Adipocyte (in vitro differentiated cells): ENCODE measurements around the gene IFNL1.

Experiments used
- DNase-seq: peaks from one replicate; pipeline ENCODE4 v3.0.0-alpha.2; 2015; ENCODE audit warnings: low read depth
- H3K27me3 ChIP-seq: replicated peaks from 2 replicates; pipeline ENCODE4 v1.7.0; 2013; ENCODE audit warnings: mild to moderate bottlenecking, low read length, moderate library complexity; ENCODE audit not compliant: control insufficient read depth, insufficient read depth
- H3K36me3 ChIP-seq: 2 replicates; pipeline ENCODE4 v1.7.0; 2013; ENCODE audit warnings: low read length, mild to moderate bottlenecking, moderate library complexity; ENCODE audit not compliant: control insufficient read depth, insufficient read depth, severe bottlenecking
- H3K4me1 ChIP-seq: 2 replicates; pipeline ENCODE4 v1.7.0; 2013; ENCODE audit warnings: mild to moderate bottlenecking, low read length, moderate library complexity; ENCODE audit not compliant: control insufficient read depth, insufficient read depth
- H3K4me3 ChIP-seq: 2 replicates; pipeline ENCODE4 v1.7.0; 2013; ENCODE audit warnings: mild to moderate bottlenecking, low read length, moderate library complexity
- H3K9ac ChIP-seq: 2 replicates; pipeline ENCODE4 v1.7.0; 2013; ENCODE audit warnings: mild to moderate bottlenecking, low read length, moderate library complexity
- H3K9me3 ChIP-seq: 2 replicates; pipeline ENCODE4 v1.7.0; 2013; ENCODE audit warnings: mild to moderate bottlenecking, low read length, moderate library complexity; ENCODE audit not compliant: control insufficient read depth

Gene IFNL1

DNA sequence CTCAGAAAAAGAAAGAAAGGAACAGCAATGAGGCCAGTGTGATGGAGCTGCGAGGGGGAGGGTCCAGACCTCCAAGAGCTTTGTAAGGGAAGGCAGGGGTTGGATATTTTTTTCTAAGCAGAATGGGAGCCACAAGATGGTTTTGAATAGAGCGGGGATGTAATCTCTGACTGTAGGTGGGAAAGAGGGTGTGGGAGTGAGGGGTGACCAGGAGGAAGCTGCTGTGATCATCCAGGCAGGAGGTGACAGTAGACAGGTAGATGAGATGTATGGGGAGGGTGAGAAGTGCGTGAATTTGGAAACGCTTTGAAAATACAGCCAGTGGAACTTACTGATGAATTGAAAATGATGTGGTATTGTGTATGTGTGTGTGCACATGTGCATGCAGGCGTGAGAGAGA lies 20.6 kb upstream of the IFNL1 start:
- Histone ChIP-seq H3K4me1 (no peaks in the 10 kb centered on the region), H3K9me3 (no peaks in the 10 kb centered on the region)
- no peak for DNase-seq

DNA sequence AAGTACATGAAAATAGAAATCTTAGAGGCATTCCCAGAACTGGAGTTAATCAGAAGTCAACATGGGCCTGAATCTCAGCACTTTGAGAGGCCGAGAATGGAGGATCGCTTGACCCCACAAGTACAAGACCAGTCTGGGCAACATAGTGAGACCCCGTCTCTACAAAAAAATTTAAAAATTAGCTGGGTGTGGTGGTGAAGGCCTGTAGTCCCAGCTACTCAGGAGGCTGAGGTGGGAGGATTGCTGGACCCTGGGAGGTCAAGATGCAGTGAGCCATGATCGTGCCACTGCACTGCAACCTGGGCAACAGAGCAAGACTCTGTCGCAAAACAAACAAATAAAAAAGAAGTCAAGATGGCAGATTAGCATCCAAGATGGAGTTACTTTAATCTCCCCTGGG lies 19.5 kb upstream of the IFNL1 start:
- Histone ChIP-seq H3K36me3 (no peaks in the 10 kb centered on the region), H3K9me3 (peaks cover 8% of the 10 kb centered on the region), H3K4me1 (no peaks in the 10 kb centered on the region), H3K27me3 (peaks cover 37% of the 10 kb centered on the region), H3K9ac (no peak overlapping the region), H3K4me3 (no peak overlapping the region)
- no peak for DNase-seq

More for the DNA sequence above, 20.6 kb upstream of the IFNL1 start:
- Histone ChIP-seq H3K27me3 (peaks cover 44% of the 10 kb centered on the region), H3K36me3 (no peaks in the 10 kb centered on the region), H3K9ac (no peak overlapping the region), H3K4me3 (no peak overlapping the region)

DNA sequence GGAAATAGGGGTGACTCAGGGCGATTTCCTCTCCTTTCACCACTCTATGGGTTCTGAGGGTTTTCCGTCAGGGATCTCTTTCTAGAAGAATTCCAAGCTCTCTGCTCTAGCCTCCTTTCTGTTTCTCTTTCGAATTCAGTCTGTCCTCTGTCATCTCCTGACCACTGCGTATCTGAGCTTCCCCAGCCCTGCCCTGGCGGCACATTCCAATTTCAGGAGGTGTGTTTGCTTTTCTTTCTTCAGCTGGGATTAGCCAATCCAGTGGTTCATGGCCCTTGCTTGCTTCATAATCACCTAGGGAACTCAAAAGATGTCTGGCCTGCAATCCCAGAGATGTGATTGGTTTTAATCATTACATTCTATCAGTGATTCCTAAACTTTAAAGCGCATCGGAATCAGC lies 18.6 kb upstream of the IFNL1 start:
- peaks cover 14% of the 10 kb centered on the region for H3K9me3 ChIP-seq
- H3K27me3 ChIP-seq, result peaks cover 37% of the 10 kb centered on the region
- no peak for DNase-seq
- H3K4me3 ChIP-seq, result no peak overlapping the region
- H3K36me3 ChIP-seq, result no peaks in the 10 kb centered on the region
- no peaks in the 10 kb centered on the region for H3K4me1 ChIP-seq
- H3K9ac ChIP-seq, result no peak overlapping the region

DNA sequence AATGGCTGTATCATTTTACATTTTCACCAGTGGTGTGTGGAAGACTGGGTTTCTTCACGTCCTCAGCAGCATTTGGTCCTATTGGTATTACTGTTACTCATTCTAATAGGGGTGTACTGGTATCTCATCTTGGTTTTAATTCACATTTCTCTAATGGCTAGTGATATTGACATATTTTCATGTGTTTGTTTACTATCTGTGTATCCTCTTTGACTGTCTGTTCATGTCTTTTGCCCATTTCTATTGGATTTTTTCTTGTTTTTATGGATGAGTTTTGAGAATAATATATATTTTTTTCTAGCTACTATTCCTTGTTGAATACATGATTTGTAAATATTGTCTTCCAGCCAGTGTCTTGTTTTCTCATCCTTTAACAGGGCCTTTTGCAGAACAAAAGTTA lies 14.2 kb upstream of the IFNL1 start:
- no peak for DNase-seq
- Histone ChIP-seq H3K27me3 (peaks cover 22% of the 10 kb centered on the region), H3K9me3 (peaks cover 18% of the 10 kb centered on the region), H3K9ac (no peak overlapping the region), H3K4me3 (no peak overlapping the region), H3K4me1 (no peaks in the 10 kb centered on the region), H3K36me3 (no peaks in the 10 kb centered on the region)

DNA sequence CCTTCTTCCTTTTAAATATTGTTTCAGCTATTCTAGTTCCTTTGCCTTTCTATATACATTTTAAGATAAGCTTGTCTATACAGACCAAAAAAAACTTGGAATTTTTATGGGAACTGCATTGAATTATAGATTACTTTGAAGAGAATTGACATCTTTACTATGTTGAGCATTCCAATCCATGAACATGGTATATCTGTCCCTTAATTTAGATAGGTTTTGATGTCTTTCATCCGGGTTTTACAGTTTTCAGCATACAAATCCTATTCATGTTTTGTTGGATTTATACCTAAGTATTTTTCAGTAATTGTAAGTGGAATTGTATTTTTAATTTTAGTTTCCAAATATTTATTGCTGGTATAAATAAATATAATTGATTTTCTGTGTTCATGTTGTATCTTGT lies 12.2 kb upstream of the IFNL1 start:
- no peaks in the 10 kb centered on the region for H3K4me1 ChIP-seq
- DNase-seq, result no peak
- no peak overlapping the region for H3K9ac ChIP-seq
- no peaks in the 10 kb centered on the region for H3K36me3 ChIP-seq
- peaks cover 29% of the 10 kb centered on the region for H3K9me3 ChIP-seq
- H3K27me3 ChIP-seq, result peaks cover 11% of the 10 kb centered on the region
- H3K4me3 ChIP-seq, result no peak overlapping the region

DNA sequence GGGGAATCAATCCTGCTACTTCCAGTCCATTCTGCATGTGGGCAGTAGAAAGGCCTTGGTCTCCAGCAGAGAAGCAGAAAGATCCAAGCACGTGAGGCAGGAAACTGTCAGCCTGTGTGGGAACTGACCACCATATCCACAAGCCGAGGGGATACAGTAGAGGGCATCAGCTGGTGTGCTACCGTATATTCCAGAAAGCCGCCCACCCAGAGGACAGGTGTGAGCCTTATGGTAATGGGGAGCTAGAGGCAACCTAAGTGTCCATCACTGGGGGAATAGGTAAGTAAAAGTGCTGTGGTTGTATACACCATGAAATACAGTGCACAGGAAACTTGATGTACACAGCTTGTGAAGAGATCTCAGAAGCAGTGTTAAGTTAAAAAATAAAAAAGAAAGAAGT lies 2.8 kb upstream of the IFNL1 start:
- Histone ChIP-seq H3K4me1 (no peaks in the 10 kb centered on the region), H3K9me3 (no peaks in the 10 kb centered on the region), H3K4me3 (no peak overlapping the region), H3K27me3 (peaks cover 54% of the 10 kb centered on the region), H3K36me3 (no peaks in the 10 kb centered on the region), H3K9ac (no peak overlapping the region)
- no peak for DNase-seq

DNA sequence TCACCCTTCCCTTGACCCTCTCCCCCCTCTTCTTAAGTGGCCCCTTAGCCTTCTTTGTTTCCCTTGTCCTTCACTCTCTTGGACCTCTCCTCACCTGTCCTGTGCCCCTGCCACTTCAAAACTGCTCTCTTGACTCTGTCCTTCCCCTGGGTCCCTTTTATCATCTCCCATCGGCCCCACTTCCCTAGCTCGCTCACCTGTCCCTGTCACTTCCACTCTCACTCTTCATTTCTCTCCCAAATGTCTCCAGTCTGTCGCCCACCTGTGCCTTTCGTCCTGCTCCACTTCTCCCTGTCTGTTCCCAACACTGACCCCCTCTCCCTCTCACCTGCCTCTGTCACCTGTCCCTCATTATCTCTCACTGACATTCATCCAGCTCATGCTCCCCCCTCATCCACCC lies 699 bp downstream of the IFNL1 start:
- Histone ChIP-seq H3K36me3 (no peaks in the 10 kb centered on the region), H3K4me3 (no peak overlapping the region), H3K9ac (no peak overlapping the region), H3K4me1 (no peaks in the 10 kb centered on the region), H3K9me3 (peaks cover 4% of the 10 kb centered on the region), H3K27me3 (peaks cover 57% of the 10 kb centered on the region)
- DNase-seq, result no peak

DNA sequence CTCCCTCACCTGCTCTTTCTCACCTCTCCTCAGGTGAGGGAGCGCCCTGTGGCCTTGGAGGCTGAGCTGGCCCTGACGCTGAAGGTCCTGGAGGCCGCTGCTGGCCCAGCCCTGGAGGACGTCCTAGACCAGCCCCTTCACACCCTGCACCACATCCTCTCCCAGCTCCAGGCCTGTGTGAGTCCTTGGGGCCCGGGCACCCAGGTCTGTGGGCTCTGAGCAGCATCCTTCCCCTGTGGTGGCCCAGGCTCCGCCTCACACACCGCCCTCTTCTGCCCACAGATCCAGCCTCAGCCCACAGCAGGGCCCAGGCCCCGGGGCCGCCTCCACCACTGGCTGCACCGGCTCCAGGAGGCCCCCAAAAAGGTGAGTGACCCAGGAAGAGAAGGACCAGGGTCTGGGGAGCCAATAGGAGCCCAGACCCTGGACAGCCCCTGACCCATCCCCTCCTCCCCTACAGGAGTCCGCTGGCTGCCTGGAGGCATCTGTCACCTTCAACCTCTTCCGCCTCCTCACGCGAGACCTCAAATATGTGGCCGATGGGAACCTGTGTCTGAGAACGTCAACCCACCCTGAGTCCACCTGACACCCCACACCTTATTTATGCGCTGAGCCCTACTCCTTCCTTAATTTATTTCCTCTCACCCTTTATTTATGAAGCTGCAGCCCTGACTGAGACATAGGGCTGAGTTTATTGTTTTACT lies 1.9 kb downstream of the IFNL1 start:
- peaks cover 52% of the 10 kb centered on the region for H3K27me3 ChIP-seq
- no peak overlapping the region for H3K9ac ChIP-seq
- peaks cover 5% of the 10 kb centered on the region for H3K9me3 ChIP-seq
- DNase-seq, result no peak
- H3K4me1 ChIP-seq, result no peaks in the 10 kb centered on the region
- H3K4me3 ChIP-seq, result no peak overlapping the region
- no peaks in the 10 kb centered on the region for H3K36me3 ChIP-seq

DNA sequence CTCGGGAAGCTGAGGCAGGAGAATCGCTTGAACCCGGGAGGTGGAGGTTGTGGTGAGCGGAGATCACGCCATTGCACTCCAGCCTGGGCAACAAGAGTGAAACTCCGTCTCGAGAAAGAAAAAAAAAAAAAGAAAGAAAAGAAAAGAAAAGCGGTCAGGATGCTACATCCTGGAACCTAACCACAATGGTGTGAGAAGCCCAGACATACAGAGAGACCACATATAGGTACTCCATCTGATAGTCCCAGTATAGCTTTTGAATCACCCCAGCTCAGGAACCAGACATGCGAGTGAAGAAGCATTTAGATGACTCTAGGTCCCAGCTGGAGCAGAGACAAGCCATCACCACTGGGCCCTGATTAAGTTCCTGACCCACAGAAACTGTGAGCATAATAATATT lies 3.2 kb downstream of the IFNL1 start:
- H3K27me3 ChIP-seq, result peaks cover 51% of the 10 kb centered on the region
- H3K36me3 ChIP-seq, result no peaks in the 10 kb centered on the region
- peaks cover 4% of the 10 kb centered on the region for H3K4me1 ChIP-seq
- no peak for DNase-seq
- H3K9ac ChIP-seq, result no peak overlapping the region
- H3K4me3 ChIP-seq, result no peak overlapping the region
- peaks cover 5% of the 10 kb centered on the region for H3K9me3 ChIP-seq

DNA sequence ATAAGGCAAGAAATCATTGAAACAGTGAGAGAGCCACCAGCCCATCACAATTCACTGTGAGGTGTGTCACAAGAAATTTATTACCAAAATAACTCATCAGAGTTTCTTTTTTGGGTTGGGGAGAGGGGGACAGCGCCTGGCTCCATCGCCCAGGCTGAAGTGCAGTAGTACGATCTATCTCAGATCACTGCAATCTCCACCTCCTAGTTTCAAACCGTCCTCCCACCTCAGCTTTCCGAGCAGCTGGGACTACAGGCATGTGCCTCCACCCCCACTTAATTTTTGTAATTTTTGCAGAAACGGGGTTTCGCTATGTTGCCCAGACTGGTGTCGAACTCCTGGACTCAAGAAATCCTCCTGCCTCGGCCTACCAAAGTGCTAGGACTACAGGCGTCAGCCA lies 3.6 kb downstream of the IFNL1 start:
- H3K9me3 ChIP-seq, result peaks cover 5% of the 10 kb centered on the region
- H3K36me3 ChIP-seq, result no peaks in the 10 kb centered on the region
- H3K27me3 ChIP-seq, result peaks cover 53% of the 10 kb centered on the region
- H3K4me3 ChIP-seq, result no peak overlapping the region
- DNase-seq, result no peak
- peaks cover 4% of the 10 kb centered on the region for H3K4me1 ChIP-seq
- no peak overlapping the region for H3K9ac ChIP-seq

DNA sequence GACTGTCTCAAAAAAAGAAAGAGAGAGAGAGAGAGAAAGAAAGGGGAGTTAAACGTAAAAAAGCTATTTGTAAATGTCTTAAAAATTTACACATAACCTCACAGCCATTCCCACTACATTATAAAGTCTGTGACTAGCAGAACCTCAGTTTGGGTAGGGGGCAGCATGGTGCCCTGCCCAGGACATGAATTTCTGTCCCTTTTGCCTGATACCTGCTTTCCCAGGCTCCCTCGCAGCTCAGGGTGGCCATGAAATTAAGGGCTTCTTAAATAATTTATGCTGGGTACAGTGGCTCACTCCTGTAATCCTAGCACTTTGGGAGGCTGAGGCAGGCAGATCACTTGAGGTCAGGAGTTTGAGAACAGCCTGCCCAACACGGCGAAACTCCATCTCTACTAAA lies 4.8 kb downstream of the IFNL1 start:
- Histone ChIP-seq H3K36me3 (no peaks in the 10 kb centered on the region), H3K9me3 (peaks cover 5% of the 10 kb centered on the region), H3K4me1 (peaks cover 4% of the 10 kb centered on the region), H3K27me3 (peaks cover 63% of the 10 kb centered on the region), H3K4me3 (no peak overlapping the region), H3K9ac (no peak overlapping the region)
- no peak for DNase-seq

DNA sequence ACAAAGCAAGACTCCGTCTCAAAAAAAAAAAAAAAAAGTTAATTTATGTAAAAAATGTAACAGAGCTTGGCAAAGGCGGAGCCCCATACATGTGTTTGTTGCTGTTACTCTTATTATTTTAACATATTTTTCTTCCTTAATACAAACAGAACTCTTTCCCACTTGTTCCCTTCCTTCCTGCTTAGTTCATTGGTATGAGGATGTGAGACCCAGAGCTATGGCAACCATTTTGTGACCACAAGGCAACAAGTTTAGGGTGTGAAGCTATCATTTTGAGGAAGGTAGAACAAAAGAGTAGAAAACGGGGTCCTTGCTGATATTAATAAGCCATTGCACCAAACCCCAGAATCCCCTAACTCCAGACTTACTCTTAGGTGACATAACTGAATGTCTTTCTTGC lies 5.4 kb downstream of the IFNL1 start:
- Histone ChIP-seq H3K4me3 (no peak overlapping the region), H3K9ac (no peak overlapping the region), H3K27me3 (peaks cover 62% of the 10 kb centered on the region), H3K36me3 (no peaks in the 10 kb centered on the region), H3K9me3 (peaks cover 5% of the 10 kb centered on the region), H3K4me1 (peaks cover 4% of the 10 kb centered on the region)
- DNase-seq, result no peak
